Measurements from ENCODE around the gene CHD3.

Gene CHD3

GRCh38 chr17:7889166-7889955 is 772 bp downstream of the CHD3 start:
- peaks cover 28% of the 10 kb centered on the region for H3K36me3 ChIP-seq (ENCODE audit: insufficient read depth, low read length)
- H3K9me3 ChIP-seq (replicated peaks; ENCODE audit: low read length), result no peaks in the 10 kb centered on the region
- no peaks in the 10 kb centered on the region for H3K27me3 ChIP-seq (ENCODE audit: control insufficient read depth, insufficient read depth, low read length)
- H3K9ac ChIP-seq (ENCODE audit: low read depth, low read length), result peak overlapping the region; percentile 74
- H3K4me1 ChIP-seq (ENCODE audit: control insufficient read depth, insufficient read depth, low read length), result peaks cover 31% of the 10 kb centered on the region
- peak overlapping the region; percentile 70 for H3K4me3 ChIP-seq (ENCODE audit: low read length)
- H3K4me2 ChIP-seq (ENCODE audit: low read length), result peak overlapping the region; percentile 93

DNA sequence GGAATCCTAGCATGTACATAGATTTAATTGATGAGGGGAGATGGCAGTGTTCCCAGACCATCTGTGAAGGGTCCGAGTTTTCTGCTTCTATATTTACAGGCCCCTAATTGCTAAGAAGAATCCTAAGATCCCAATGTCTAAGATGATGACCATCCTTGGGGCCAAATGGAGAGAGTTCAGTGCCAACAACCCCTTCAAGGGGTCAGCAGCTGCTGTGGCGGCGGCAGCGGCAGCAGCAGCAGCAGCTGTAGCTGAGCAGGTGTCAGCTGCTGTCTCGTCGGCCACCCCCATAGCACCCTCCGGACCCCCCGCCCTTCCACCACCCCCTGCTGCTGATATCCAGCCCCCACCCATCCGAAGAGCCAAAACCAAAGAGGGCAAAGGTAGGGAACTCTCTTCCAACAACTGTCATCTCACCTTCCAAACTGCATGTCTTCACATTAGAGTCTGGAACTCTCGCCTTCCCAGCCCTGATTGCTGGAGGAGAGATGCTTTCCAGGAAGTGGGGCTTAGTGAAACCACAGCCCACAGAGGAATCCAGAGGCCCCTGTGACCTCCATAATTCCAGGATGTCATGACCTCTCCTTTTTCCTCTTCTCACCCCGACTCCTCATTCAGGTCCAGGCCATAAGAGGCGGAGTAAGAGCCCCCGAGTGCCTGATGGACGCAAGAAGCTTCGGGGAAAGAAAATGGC is 4.7 kb downstream of the CHD3 start:
- Histone ChIP-seq H3K36me3 (ENCODE audit: insufficient read depth, low read length) (peaks cover 57% of the 10 kb centered on the region), H3K9me3 (replicated peaks; ENCODE audit: low read length) (no peaks in the 10 kb centered on the region), H3K27me3 (ENCODE audit: control insufficient read depth, insufficient read depth, low read length) (no peaks in the 10 kb centered on the region), H3K9ac (ENCODE audit: low read depth, low read length) (no peak overlapping the region), H3K4me3 (ENCODE audit: low read length) (no peak overlapping the region), H3K4me1 (ENCODE audit: control insufficient read depth, insufficient read depth, low read length) (peaks cover 16% of the 10 kb centered on the region), H3K4me2 (ENCODE audit: low read length) (no peak overlapping the region)

DNA sequence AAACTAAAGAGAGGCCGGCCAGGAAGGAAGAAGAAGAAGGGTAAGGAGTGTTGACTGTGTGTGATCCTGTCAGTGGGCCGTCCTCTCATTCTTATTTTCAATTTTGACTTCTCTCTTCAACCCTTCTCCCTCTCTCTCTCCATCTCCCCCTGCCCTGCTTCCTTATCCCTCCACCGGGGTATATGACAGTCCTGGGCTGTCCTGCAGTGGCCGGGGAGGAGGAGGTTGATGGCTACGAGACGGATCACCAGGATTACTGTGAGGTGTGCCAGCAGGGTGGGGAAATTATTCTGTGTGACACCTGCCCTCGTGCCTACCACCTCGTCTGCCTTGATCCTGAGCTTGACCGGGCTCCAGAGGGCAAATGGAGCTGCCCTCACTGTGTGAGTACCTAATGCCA is 5.6 kb downstream of the CHD3 start:
- no peak overlapping the region for H3K4me3 ChIP-seq (ENCODE audit: low read length)
- H3K36me3 ChIP-seq (ENCODE audit: insufficient read depth, low read length), result peaks cover 66% of the 10 kb centered on the region
- H3K4me2 ChIP-seq (ENCODE audit: low read length), result no peak overlapping the region
- no peaks in the 10 kb centered on the region for H3K27me3 ChIP-seq (ENCODE audit: control insufficient read depth, insufficient read depth, low read length)
- no peaks in the 10 kb centered on the region for H3K9me3 ChIP-seq (replicated peaks; ENCODE audit: low read length)
- H3K4me1 ChIP-seq (ENCODE audit: control insufficient read depth, insufficient read depth, low read length), result peaks cover 7% of the 10 kb centered on the region
- H3K9ac ChIP-seq (ENCODE audit: low read depth, low read length), result no peak overlapping the region

GRCh38 chr17:7894866-7895265 is 6.3 kb downstream of the CHD3 start:
- H3K27me3 ChIP-seq (ENCODE audit: control insufficient read depth, insufficient read depth, low read length), result no peaks in the 10 kb centered on the region
- H3K9me3 ChIP-seq (replicated peaks; ENCODE audit: low read length), result no peaks in the 10 kb centered on the region
- peaks cover 72% of the 10 kb centered on the region for H3K36me3 ChIP-seq (ENCODE audit: insufficient read depth, low read length)
- no peak overlapping the region for H3K4me3 ChIP-seq (ENCODE audit: low read length)
- peaks cover under 1% of the 10 kb centered on the region for H3K4me1 ChIP-seq (ENCODE audit: control insufficient read depth, insufficient read depth, low read length)
- H3K9ac ChIP-seq (ENCODE audit: low read depth, low read length), result no peak overlapping the region
- no peak overlapping the region for H3K4me2 ChIP-seq (ENCODE audit: low read length)

DNA sequence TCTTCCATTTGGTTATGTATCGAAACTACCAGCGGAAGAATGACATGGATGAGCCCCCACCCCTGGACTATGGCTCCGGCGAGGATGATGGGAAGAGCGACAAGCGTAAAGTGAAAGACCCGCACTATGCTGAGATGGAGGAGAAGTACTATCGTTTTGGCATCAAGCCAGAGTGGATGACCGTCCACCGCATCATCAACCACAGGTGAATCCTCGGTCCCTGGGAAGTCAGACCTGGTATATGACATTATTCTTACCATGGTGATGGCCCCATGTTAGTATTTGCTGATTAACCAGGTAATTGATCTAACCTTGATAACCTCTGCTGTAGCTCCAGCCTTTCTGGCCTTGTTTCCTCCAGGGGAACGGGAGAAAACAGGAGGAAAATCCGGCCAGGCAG is 8.5 kb downstream of the CHD3 start:
- no peak overlapping the region for H3K4me2 ChIP-seq (ENCODE audit: low read length)

DNA sequence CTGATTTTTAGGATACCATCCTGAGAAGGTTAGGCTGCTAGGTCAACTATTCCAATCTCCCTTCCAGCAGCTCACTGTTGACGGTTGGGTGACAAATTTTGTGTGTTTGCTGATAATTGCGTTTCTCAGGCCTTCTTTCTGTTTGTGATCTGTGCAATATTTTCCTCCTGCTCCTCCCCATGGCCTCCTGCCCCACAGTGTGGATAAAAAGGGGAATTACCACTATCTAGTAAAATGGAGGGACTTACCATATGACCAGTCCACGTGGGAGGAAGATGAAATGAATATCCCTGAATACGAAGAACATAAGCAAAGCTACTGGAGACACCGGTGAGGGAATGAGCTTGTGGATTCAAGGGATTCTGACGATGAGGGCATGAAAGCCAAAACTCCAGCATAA is 9.2 kb downstream of the CHD3 start:
- peak overlapping the region; percentile 4 for H3K9ac ChIP-seq (ENCODE audit: low read depth, low read length)
- no peaks in the 10 kb centered on the region for H3K9me3 ChIP-seq (replicated peaks; ENCODE audit: low read length)
- peaks cover 78% of the 10 kb centered on the region for H3K36me3 ChIP-seq (ENCODE audit: insufficient read depth, low read length)
- no peak overlapping the region for H3K4me2 ChIP-seq (ENCODE audit: low read length)
- no peak overlapping the region for H3K4me3 ChIP-seq (ENCODE audit: low read length)
- no peaks in the 10 kb centered on the region for H3K4me1 ChIP-seq (ENCODE audit: control insufficient read depth, insufficient read depth, low read length)
- H3K27me3 ChIP-seq (ENCODE audit: control insufficient read depth, insufficient read depth, low read length), result no peaks in the 10 kb centered on the region

More for the DNA sequence above, 8.5 kb downstream of the CHD3 start:
- H3K27me3 ChIP-seq (ENCODE audit: control insufficient read depth, insufficient read depth, low read length), result no peaks in the 10 kb centered on the region
- H3K4me3 ChIP-seq (ENCODE audit: low read length), result no peak overlapping the region
- no peaks in the 10 kb centered on the region for H3K9me3 ChIP-seq (replicated peaks; ENCODE audit: low read length)
- no peak overlapping the region for H3K9ac ChIP-seq (ENCODE audit: low read depth, low read length)
- H3K36me3 ChIP-seq (ENCODE audit: insufficient read depth, low read length), result peaks cover 73% of the 10 kb centered on the region
- H3K4me1 ChIP-seq (ENCODE audit: control insufficient read depth, insufficient read depth, low read length), result no peaks in the 10 kb centered on the region

DNA sequence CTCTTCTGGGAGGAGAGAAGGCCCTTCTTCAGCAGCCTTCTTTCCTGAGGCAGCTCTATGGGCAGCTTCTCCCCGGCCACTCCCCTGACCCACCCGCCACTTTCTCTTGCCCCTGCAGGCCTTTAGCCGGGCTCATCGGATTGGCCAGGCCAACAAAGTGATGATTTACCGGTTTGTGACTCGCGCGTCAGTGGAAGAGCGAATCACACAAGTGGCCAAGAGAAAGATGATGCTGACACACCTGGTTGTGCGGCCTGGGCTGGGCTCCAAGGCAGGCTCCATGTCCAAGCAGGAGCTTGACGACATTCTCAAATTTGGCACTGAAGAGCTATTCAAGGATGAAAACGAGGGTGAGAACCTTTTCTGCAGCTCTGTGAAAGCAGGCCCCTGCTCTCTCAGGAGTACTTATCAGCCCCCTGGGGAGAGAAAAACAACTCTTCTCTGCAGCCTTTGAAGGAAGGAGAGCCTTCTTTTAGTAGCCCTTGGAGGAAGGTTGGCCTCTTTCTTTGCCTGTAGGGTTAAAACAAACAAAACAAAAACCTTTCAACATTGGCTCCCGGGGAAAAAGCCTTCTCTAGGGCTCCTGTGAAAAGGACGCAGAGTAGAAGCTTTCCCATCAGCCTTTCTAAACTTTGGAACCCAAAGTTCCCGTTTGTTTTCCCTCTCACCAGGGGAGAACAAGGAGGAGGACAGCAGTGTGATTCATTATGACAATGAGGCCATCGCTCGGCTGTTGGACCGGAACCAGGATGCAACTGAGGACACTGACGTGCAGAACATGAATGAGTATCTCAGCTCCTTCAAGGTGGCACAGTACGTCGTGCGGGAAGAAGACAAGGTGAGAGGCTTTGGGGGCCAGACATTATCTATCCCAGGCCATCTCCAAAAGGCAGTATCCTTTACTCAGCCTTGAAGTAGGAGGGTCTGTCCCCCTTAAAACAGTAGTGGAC is 14.8 kb downstream of the CHD3 start:
- H3K9me3 ChIP-seq (replicated peaks; ENCODE audit: low read length), result no peaks in the 10 kb centered on the region
- H3K4me3 ChIP-seq (ENCODE audit: low read length), result no peak overlapping the region
- H3K9ac ChIP-seq (ENCODE audit: low read depth, low read length), result no peak overlapping the region
- no peaks in the 10 kb centered on the region for H3K4me1 ChIP-seq (ENCODE audit: control insufficient read depth, insufficient read depth, low read length)
- H3K4me2 ChIP-seq (ENCODE audit: low read length), result no peak overlapping the region
- no peaks in the 10 kb centered on the region for H3K27me3 ChIP-seq (ENCODE audit: control insufficient read depth, insufficient read depth, low read length)
- H3K36me3 ChIP-seq (ENCODE audit: insufficient read depth, low read length), result peaks cover 94% of the 10 kb centered on the region

- no peak overlapping the region for H3K4me2 ChIP-seq (ENCODE audit: low read length)
- no peaks in the 10 kb centered on the region for H3K4me1 ChIP-seq (ENCODE audit: control insufficient read depth, insufficient read depth, low read length)
- H3K9ac ChIP-seq (ENCODE audit: low read depth, low read length), result no peak overlapping the region
- no peak overlapping the region for H3K4me3 ChIP-seq (ENCODE audit: low read length)
- peaks cover 75% of the 10 kb centered on the region for H3K36me3 ChIP-seq (ENCODE audit: insufficient read depth, low read length)
- H3K27me3 ChIP-seq (ENCODE audit: control insufficient read depth, insufficient read depth, low read length), result no peaks in the 10 kb centered on the region
- H3K9me3 ChIP-seq (replicated peaks; ENCODE audit: low read length), result no peaks in the 10 kb centered on the region
Observed at GRCh38 chr17:7909089-7909488, 20.5 kb downstream of the CHD3 start.

DNA sequence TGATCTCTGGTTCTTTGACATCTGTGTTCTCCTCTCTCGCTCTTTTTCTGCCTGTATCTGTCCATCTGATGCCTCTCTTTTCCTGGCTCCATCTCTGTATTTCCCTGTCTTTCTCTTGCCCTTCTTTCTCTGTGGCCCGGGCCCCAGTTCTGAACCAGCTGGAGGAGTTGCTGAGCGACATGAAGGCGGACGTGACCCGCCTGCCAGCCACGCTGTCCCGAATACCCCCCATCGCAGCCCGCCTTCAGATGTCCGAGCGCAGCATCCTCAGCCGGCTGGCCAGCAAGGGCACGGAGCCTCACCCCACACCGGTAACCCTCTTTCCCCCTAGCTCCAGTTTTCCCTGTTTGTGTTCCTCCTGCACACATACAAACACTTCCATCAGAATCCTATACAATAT is 21.7 kb downstream of the CHD3 start:
- Histone ChIP-seq H3K9me3 (replicated peaks; ENCODE audit: low read length) (no peaks in the 10 kb centered on the region), H3K4me3 (ENCODE audit: low read length) (no peak overlapping the region), H3K27me3 (ENCODE audit: control insufficient read depth, insufficient read depth, low read length) (no peaks in the 10 kb centered on the region), H3K9ac (ENCODE audit: low read depth, low read length) (no peak overlapping the region), H3K4me2 (ENCODE audit: low read length) (no peak overlapping the region), H3K36me3 (ENCODE audit: insufficient read depth, low read length) (peaks cover 63% of the 10 kb centered on the region), H3K4me1 (ENCODE audit: control insufficient read depth, insufficient read depth, low read length) (peaks cover 8% of the 10 kb centered on the region)

GRCh38 chr17:7910711-7911110 is 22.1 kb downstream of the CHD3 start:
- Histone ChIP-seq H3K9ac (ENCODE audit: low read depth, low read length) (no peak overlapping the region), H3K4me3 (ENCODE audit: low read length) (no peak overlapping the region), H3K9me3 (replicated peaks; ENCODE audit: low read length) (no peaks in the 10 kb centered on the region), H3K27me3 (ENCODE audit: control insufficient read depth, insufficient read depth, low read length) (no peaks in the 10 kb centered on the region), H3K4me2 (ENCODE audit: low read length) (no peak overlapping the region), H3K36me3 (ENCODE audit: insufficient read depth, low read length) (peaks cover 59% of the 10 kb centered on the region), H3K4me1 (ENCODE audit: control insufficient read depth, insufficient read depth, low read length) (peaks cover 12% of the 10 kb centered on the region)

DNA sequence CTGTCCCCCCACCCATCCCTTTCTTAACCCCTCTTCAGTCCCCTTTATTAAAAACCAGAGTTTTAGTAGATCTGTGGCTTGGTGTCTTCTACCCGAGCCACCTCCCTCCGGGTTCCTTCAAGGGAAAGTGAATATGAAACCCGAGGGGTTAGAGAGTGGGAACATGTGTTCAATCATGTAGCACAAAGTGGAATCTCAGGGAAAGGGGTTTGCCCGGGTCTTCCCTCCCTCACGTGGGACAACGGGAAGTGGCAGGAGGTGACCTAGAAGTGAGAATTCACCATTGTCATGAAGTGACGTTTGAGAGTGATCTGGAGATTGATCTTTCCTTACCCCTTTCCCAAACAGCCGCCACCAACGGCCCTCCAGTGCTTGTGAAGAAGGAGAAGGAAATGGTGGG is 22.5 kb downstream of the CHD3 start:
- no peak overlapping the region for H3K9ac ChIP-seq (ENCODE audit: low read depth, low read length)

More for the DNA sequence above, 22.5 kb downstream of the CHD3 start:
- peaks cover 15% of the 10 kb centered on the region for H3K4me1 ChIP-seq (ENCODE audit: control insufficient read depth, insufficient read depth, low read length)
- H3K36me3 ChIP-seq (ENCODE audit: insufficient read depth, low read length), result peaks cover 55% of the 10 kb centered on the region
- H3K9me3 ChIP-seq (replicated peaks; ENCODE audit: low read length), result no peaks in the 10 kb centered on the region
- no peaks in the 10 kb centered on the region for H3K27me3 ChIP-seq (ENCODE audit: control insufficient read depth, insufficient read depth, low read length)
- H3K4me2 ChIP-seq (ENCODE audit: low read length), result no peak overlapping the region
- no peak overlapping the region for H3K4me3 ChIP-seq (ENCODE audit: low read length)

Data from skeletal muscle satellite cell (primary cell).